GM21390 (cell line): Measurements from ENCODE around the gene RLBP1.
A peak's percentile ranks its signal among the peaks of the same experiment; 100 is the strongest.

Experiments
- ATAC-seq: cut with Tn5 transposase; IDR thresholded peaks from one replicate; pipeline ENCODE4 v1.9.1; 2021; ENCODE audit not compliant: unreplicated experiment

The RLBP1 gene

GRCh38 chr15:89206908-89207331 is 14.5 kb downstream of the RLBP1 start:
- ATAC-seq = peak; percentile 86

GRCh38 chr15:89205991-89206585 is 15.3 kb downstream of the RLBP1 start:
- no peak for ATAC-seq

- no peak for ATAC-seq
Observed at GRCh38 chr15:89203705-89204273, 17.6 kb downstream of the RLBP1 start.

- ATAC-seq = no peak
Observed at GRCh38 chr15:89201465-89202005, 19.8 kb downstream of the RLBP1 start.

GRCh38 chr15:89200182-89200581 is 21.2 kb downstream of the RLBP1 start:
- ATAC-seq = no peak

GRCh38 chr15:89199746-89200145 is 21.6 kb downstream of the RLBP1 start:
- ATAC-seq = no peak

- ATAC-seq = no peak
Observed at GRCh38 chr15:89198934-89199333, 22.4 kb downstream of the RLBP1 start.

- ATAC-seq = no peak
Observed at GRCh38 chr15:89198196-89198595, 23.2 kb downstream of the RLBP1 start.

- ATAC-seq = no peak
Observed at GRCh38 chr15:89197503-89197971, 23.8 kb downstream of the RLBP1 start.

- no peak for ATAC-seq
Observed at GRCh38 chr15:89196994-89197393, 24.4 kb downstream of the RLBP1 start.

- ATAC-seq = no peak
Observed at GRCh38 chr15:89196241-89196640, 25.1 kb downstream of the RLBP1 start.

GRCh38 chr15:89195836-89196235 is 25.5 kb downstream of the RLBP1 start:
- ATAC-seq = no peak

- no peak for ATAC-seq
Observed at GRCh38 chr15:89194608-89195007, 26.8 kb downstream of the RLBP1 start.

GRCh38 chr15:89192766-89193165 is 28.6 kb downstream of the RLBP1 start:
- no peak for ATAC-seq

- ATAC-seq = no peak
Observed at GRCh38 chr15:89192136-89192535, 29.2 kb downstream of the RLBP1 start.

- no peak for ATAC-seq
Observed at GRCh38 chr15:89187986-89188514, 33.3 kb downstream of the RLBP1 start.

GRCh38 chr15:89187301-89187985 is 33.9 kb downstream of the RLBP1 start:
- ATAC-seq = no peak

- ATAC-seq = no peak
Observed at GRCh38 chr15:89186803-89187202, 34.6 kb downstream of the RLBP1 start.

GRCh38 chr15:89184886-89185526 is 36.4 kb downstream of the RLBP1 start:
- no peak for ATAC-seq

GRCh38 chr15:89184357-89184756 is 37.0 kb downstream of the RLBP1 start:
- no peak for ATAC-seq
